Left cardiac atrium (tissue), 4 donors: Measurements from ENCODE around the gene SLC26A4. TPM values are rescaled to one million over a fixed set of nuclear protein-coding genes. Genes with fewer than 3 reads are reported as not detected.

Experiments used
- ATAC-seq, 2 donors: fragments of 200-7000 bp; cut with Tn5 transposase; one replicate each; pipeline ENCODE4 v1.9.1; 2020; ENCODE audit warnings: mild to moderate bottlenecking in 2 of 2, moderate library complexity in 2 of 2
- DNase-seq: peaks from one replicate; pipeline ENCODE4 v3.0.0-alpha.2; 2020
- intact Hi-C, 2 donors: fragments of 100-400 bp; cut with DNase I; formaldehyde crosslinking; loops; one replicate each; pipeline versions ENCODE4 v1.14.1 to v1.15.1; 2022 to 2023
- total RNA-seq, 2 donors: library from RNA; stranded (reverse); fragmentation: NEBNext Ultra II Directional; extraction: Animal tissue kit (Norgen Biotek cat#: 25700); gene quantifications; one replicate each; pipeline ENCODE4 v1.2.1, GENCODE V29; 2021
- donor health status: DM: no; HTN: yes; CAD: no.
- donor health status: DM: no; HTN: yes; CAD: no; lungs with severe emphysema.
- donor health status: DM: yes; HTN: yes; CAD: no.
- donor health status: Dilated cardiomyopathy.

Gene SLC26A4
- total RNA-seq, 2 donors from 2014 or later: 0.58 to 0.74 TPM

GRCh38 chr7:107726356-107727130 is 65.9 kb downstream of the SLC26A4 start:
- intact Hi-C loops: loop anchor here (5.0 to 10.0 kb wide), 4 partner anchors 148 to 782 kb away; no protein-coding TSS in a partner anchor
- ATAC-seq: no peak
- no peak for DNase-seq

GRCh38 chr7:107728276-107728675 is 67.6 kb downstream of the SLC26A4 start:
- intact Hi-C loops: loop anchor here (5.0 to 10.0 kb wide), 4 partner anchors 147 to 783 kb away; no protein-coding TSS in a partner anchor
- DNase-seq (no peak), ATAC-seq (no peak)

GRCh38 chr7:107742678-107743566 is 82.3 kb downstream of the SLC26A4 start:
- ATAC-seq (peak; percentile 16 to 48), DNase-seq (peak; percentile 59)
- intact Hi-C loops: loop anchor here in 1 of 2 donors (5.0 to 10.0 kb wide), 2 partner anchors 134 to 402 kb away; no protein-coding TSS in a partner anchor

- peak; percentile 99 for ATAC-seq
- intact Hi-C loops: loop anchor here in 1 of 2 donors (5.0 to 10.0 kb wide), 2 partner anchors 134 to 401 kb away; no protein-coding TSS in a partner anchor
- peak; percentile 98 for DNase-seq
Measured at GRCh38 chr7:107743567-107744344, 83.1 kb downstream of the SLC26A4 start, which contains the start of gene CBLL1. TSS of gene CBLL1 (plus strand) at chr7:107744142. CDS start at chr7:107744164, 22 bp downstream.

- DNase-seq (no peak), ATAC-seq (peak; percentile 35 to 63)
- intact Hi-C loops: loop anchor here in 1 of 2 donors (5.0 to 10.0 kb wide), 2 partner anchors 133 to 400 kb away; no protein-coding TSS in a partner anchor
Measured at GRCh38 chr7:107744345-107744750, 83.7 kb downstream of the SLC26A4 start.

- DNase-seq (no peak), ATAC-seq (no peak)
- intact Hi-C loops: loop anchor here in 1 of 2 donors (10.0 kb wide), 1 partner anchor 399 kb away; no protein-coding TSS in a partner anchor
Measured at GRCh38 chr7:107746006-107746405, 85.4 kb downstream of the SLC26A4 start.

- no peak for ATAC-seq
- no peak for DNase-seq
- intact Hi-C loops: no loop called here
Measured at GRCh38 chr7:107751113-107751512, 90.5 kb downstream of the SLC26A4 start.

- no peak for ATAC-seq
- intact Hi-C loops: no loop called here
- no peak for DNase-seq
Measured at GRCh38 chr7:107754642-107755041, 94.0 kb downstream of the SLC26A4 start.

- intact Hi-C loops: no loop called here
- DNase-seq (no peak), ATAC-seq (no peak)
Measured at GRCh38 chr7:107758667-107759066, 98.0 kb downstream of the SLC26A4 start.

GRCh38 chr7:107767391-107767790 is 106.8 kb downstream of the SLC26A4 start:
- DNase-seq: no peak
- no peak for ATAC-seq
- intact Hi-C loops: no loop called here

Other genes starting within 250 kb of the SLC26A4 start
- gene GPR22, start 190.8 kb upstream of the SLC26A4 start, total RNA-seq: 10 to 100 TPM; 15.7 to 33.5 TPM
- gene COG5, start 96.9 kb upstream of the SLC26A4 start, total RNA-seq: 10 to 100 TPM; 42.8 to 57.8 TPM
- gene DUS4L, start 96.9 kb upstream of the SLC26A4 start, total RNA-seq: 1 to 10 TPM; 6.1 to 6.4 TPM
- 10 to 100 TPM; 84.1 to 95.2 TPM for gene BCAP29, start 80.6 kb upstream of the SLC26A4 start, total RNA-seq
- gene CBLL1, start 83.3 kb downstream of the SLC26A4 start, total RNA-seq: 10 to 100 TPM; 17.8 to 21.2 TPM
- gene SLC26A3, start 142.4 kb downstream of the SLC26A4 start, total RNA-seq: not detected
- 100 to 1,000 TPM; 159 to 179 TPM for gene DLD, start 230.4 kb downstream of the SLC26A4 start, total RNA-seq